PC-9 (cell line): ENCODE measurements around the gene SOX12. TPM values are rescaled to one million over a fixed set of nuclear protein-coding genes. Genes with fewer than 3 reads are reported as not detected.

Experiments used
- BruUV-seq: library from RNA; stranded (reverse); fragments of 400-500 nt; replicated peaks from 2 replicates; lab custom pipeline; 2021; lab: Mats Ljungman, UMichigan
- CTCF ChIA-PET: fragments of 300-600 bp; sonication (Branson Sonifier 250); formaldehyde crosslinking; loops from one replicate; lab custom pipeline; 2022; ENCODE audit warnings: antibody characterized with exemption; lab: Charles Lee
- POLR2A ChIA-PET: fragments of 300-600 bp; sonication (Branson Sonifier 250); formaldehyde crosslinking; loops from one replicate; lab custom pipeline; 2022; ENCODE audit warnings: antibody characterized with exemption; ENCODE audit not compliant: unreplicated experiment; lab: Charles Lee
- DNase-seq, 2 experiments: peaks; one replicate each; pipeline versions ENCODE4 v3.0.0 to v3.0.0-alpha.2; 2015 to 2022; ENCODE audit warnings: mixed read lengths in 1 of 2
- H2AFZ ChIP-seq: fragments of 200-600 bp; sonication (generic); 2 replicates; pipeline ENCODE4 v1.8.1; 2017; ENCODE audit warnings: antibody characterized with exemption
- H3F3A ChIP-seq: fragments of 200-600 bp; sonication (generic); 2 replicates; pipeline ENCODE4 v1.8.1; 2017; ENCODE audit warnings: antibody characterized with exemption, mild to moderate bottlenecking, low read depth; ENCODE audit not compliant: insufficient read depth
- H3K27ac ChIP-seq: fragments of 200-600 bp; sonication (generic); 2 replicates; pipeline ENCODE4 v1.6.1; 2016; ENCODE audit warnings: mixed run types
- H3K27me3 ChIP-seq: fragments of 200-600 bp; sonication (generic); 2 replicates; pipeline ENCODE4 v1.6.1; 2016; ENCODE audit warnings: low read depth, mixed run types; ENCODE audit not compliant: insufficient read depth
- H3K36me3 ChIP-seq: fragments of 200-600 bp; sonication (generic); 2 replicates; pipeline ENCODE4 v1.6.1; 2016; ENCODE audit warnings: low read depth, mixed run types
- H3K4me1 ChIP-seq: fragments of 200-600 bp; sonication (generic); replicated peaks from 2 replicates; pipeline ENCODE4 v1.6.1; 2016; ENCODE audit warnings: mixed run types; ENCODE audit not compliant: insufficient read depth
- H3K4me2 ChIP-seq: fragments of 200-600 bp; sonication (generic); 2 replicates; pipeline ENCODE4 v1.6.1; 2017; ENCODE audit warnings: mixed run types
- H3K4me3 ChIP-seq: fragments of 200-600 bp; sonication (generic); 2 replicates; pipeline ENCODE4 v1.6.1; 2016; ENCODE audit warnings: mixed run types
- H3K79me2 ChIP-seq: fragments of 200-600 bp; sonication (generic); 2 replicates; pipeline ENCODE4 v1.6.1; 2017; ENCODE audit warnings: low read depth, mixed run types
- H3K9me2 ChIP-seq: fragments of 200-600 bp; sonication (generic); 2 replicates; pipeline ENCODE4 v1.8.1; 2017; ENCODE audit warnings: mild to moderate bottlenecking; ENCODE audit not compliant: insufficient read depth
- H3K9me3 ChIP-seq: fragments of 200-600 bp; sonication (generic); 2 replicates; pipeline ENCODE4 v1.8.1; 2016; ENCODE audit warnings: low read depth; ENCODE audit not compliant: insufficient read depth
- H4K20me1 ChIP-seq: fragments of 200-600 bp; sonication (generic); 2 replicates; pipeline ENCODE4 v1.8.1; 2017; ENCODE audit not compliant: insufficient read depth
- CTCF ChIP-seq: fragments of 200-600 bp; sonication (generic); conservative IDR thresholded peaks from 2 replicates; pipeline ENCODE4 v1.6.1; 2017; ENCODE audit warnings: mixed run types, antibody characterized with exemption, mild to moderate bottlenecking, moderate library complexity
- EZH2 ChIP-seq: fragments of 200-600 bp; sonication (generic); IDR thresholded peaks from 2 replicates; pipeline ENCODE4 v1.8.0; 2017; ENCODE audit warnings: antibody characterized with exemption, low read depth
- intact Hi-C: fragments of 100-400 bp; cut with micrococcal nuclease; formaldehyde crosslinking; loops from one replicate; pipeline ENCODE4 v1.10.0; 2022; ENCODE audit not compliant: unreplicated experiment
- total RNA-seq: library from RNA; stranded (reverse); gene quantifications from 2 replicates; pipeline ENCODE4 v1.2.3, GENCODE V29; 2021

The SOX12 gene
- total RNA-seq, 1 experiment from 2014 or later, result 57.1 TPM

- ChIA-PET CTCF (no interaction called here), POLR2A (interaction anchor here (0.5 kb wide), 1 partner anchor 184 kb away, joined by 11 read pairs; the partner anchor contains the start of gene CSNK2A1)
- H3K4me1 ChIP-seq, result peaks cover 30% of the 10 kb centered on the region
Measured at GRCh38 chr20:358891-359555, 33.7 kb downstream of the SOX12 start.

GRCh38 chr20:361561-361960 lies 36.2 kb downstream of the SOX12 start:
- intact Hi-C loops, result no loop called here
- CTCF ChIA-PET, result interaction anchor here (0.6 to 1.6 kb wide), 5 partner anchors 14 to 407 kb away, joined by 3 to 18 read pairs (median 4); partner anchors contain the start of genes NRSN2 and SLC52A3
- no TSS peak for BruUV-seq

More at GRCh38 chr20:358891-359555, 33.7 kb downstream of the SOX12 start:
- peaks cover 21% of the 10 kb centered on the region for H3F3A ChIP-seq
- no peak overlapping the region for H3K4me2 ChIP-seq
- H3K4me3 ChIP-seq, result no peak overlapping the region
- H4K20me1 ChIP-seq, result no peaks in the 10 kb centered on the region
- no peaks in the 10 kb centered on the region for H3K9me2 ChIP-seq
- no peak overlapping the region for H3K27ac ChIP-seq
- intact Hi-C loops, result no loop called here
- no peak for DNase-seq
- peaks cover 6% of the 10 kb centered on the region; the same call in 1 of the 2 replicates for H3K79me2 ChIP-seq
- no TSS peak for BruUV-seq
- H2AFZ ChIP-seq, result no peak overlapping the region
- no peaks in the 10 kb centered on the region for H3K9me3 ChIP-seq
- H3K27me3 ChIP-seq, result no peaks in the 10 kb centered on the region
- no peak for TF ChIP-seq EZH2
- no peak for TF ChIP-seq CTCF
- no peaks in the 10 kb centered on the region for H3K36me3 ChIP-seq

More at GRCh38 chr20:361561-361960, 36.2 kb downstream of the SOX12 start:
- Histone ChIP-seq H3K27me3 (no peaks in the 10 kb centered on the region), H3K36me3 (no peaks in the 10 kb centered on the region), H2AFZ (no peak overlapping the region), H3K27ac (0 out of 2 replicates have a peak overlapping the region, but pooled peaks have one; percentile 31), H3K4me1 (peaks cover 55% of the 10 kb centered on the region), H3K4me3 (no peak overlapping the region), H3K9me3 (no peaks in the 10 kb centered on the region), H3K79me2 (peaks cover 10% of the 10 kb centered on the region; the same call in 1 of the 2 replicates), H3K9me2 (no peaks in the 10 kb centered on the region), H3F3A (peaks cover 42% of the 10 kb centered on the region), H3K4me2 (no peak overlapping the region), H4K20me1 (no peaks in the 10 kb centered on the region)
- TF ChIP-seq CTCF (no peak), EZH2 (no peak)
- POLR2A ChIA-PET, result no interaction called here
- no peak for DNase-seq
